ENCODE results near the gene VEGFB. TPM values are rescaled to one million over a fixed set of nuclear protein-coding genes. Genes with fewer than 3 reads are reported as not detected.

Gene VEGFB
- total RNA-seq, 1 experiment from 2014 or later: 45.7 TPM

GRCh38 chr11:64283092-64283491 lies 48.7 kb downstream of the VEGFB start:
- DNase-seq (ENCODE audit: low read depth): no peak

GRCh38 chr11:64284048-64284961 lies 49.9 kb downstream of the VEGFB start, which contains the start of gene BAD:
Gene BAD, minus strand, starts transcription at chr11:64284665. Its CDS starts 297 bp downstream, at chr11:64284368.
- DNase-seq (ENCODE audit: low read depth): peak; percentile 90

- peak; percentile 73 for DNase-seq (ENCODE audit: low read depth)
Measured at GRCh38 chr11:64284962-64285884, 50.8 kb downstream of the VEGFB start, which contains the start of gene GPR137. Gene GPR137, plus strand, starts transcription at chr11:64285848. Its CDS starts 677 bp downstream, at chr11:64286525.

GRCh38 chr11:64285885-64286800 lies 51.8 kb downstream of the VEGFB start:
- DNase-seq (ENCODE audit: low read depth): no peak

- DNase-seq (ENCODE audit: low read depth): no peak
Measured at GRCh38 chr11:64286801-64287159, 52.4 kb downstream of the VEGFB start.

GRCh38 chr11:64287676-64288352 lies 53.4 kb downstream of the VEGFB start:
- no peak for DNase-seq (ENCODE audit: low read depth)

GRCh38 chr11:64288353-64288750 lies 54.0 kb downstream of the VEGFB start:
- no peak for DNase-seq (ENCODE audit: low read depth)

Other genes starting within 250 kb of the VEGFB start
- 80.3 and 83.6 TPM in 2 replicates for gene OTUB1, start 248.1 kb upstream of the VEGFB start, total RNA-seq (2014; rRNA removed; shearing (Covaris generic))
- under 0.01 TPM in 2 replicates for gene FLRT1, start 198.7 kb upstream of the VEGFB start, total RNA-seq (2014; rRNA removed; shearing (Covaris generic))
- 36.7 and 43.3 TPM in 2 replicates for gene MACROD1, start 68.5 kb upstream of the VEGFB start, total RNA-seq (2014; rRNA removed; shearing (Covaris generic))
- 306 and 321 TPM in 2 replicates for gene STIP1, start 48.4 kb upstream of the VEGFB start, total RNA-seq (2014; rRNA removed; shearing (Covaris generic))
- gene FERMT3, start 27.9 kb upstream of the VEGFB start, total RNA-seq (2014; rRNA removed; shearing (Covaris generic)): 25.9 and 29.1 TPM in 2 replicates
- 67.2 and 79.8 TPM in 2 replicates for gene TRPT1, start 8.4 kb upstream of the VEGFB start, total RNA-seq (2014; rRNA removed; shearing (Covaris generic))
- 59.7 and 90.2 TPM in 2 replicates for gene NUDT22, start 8.3 kb upstream of the VEGFB start, total RNA-seq (2014; rRNA removed; shearing (Covaris generic))
- gene DNAJC4, start 4.0 kb upstream of the VEGFB start, total RNA-seq (2014; rRNA removed; shearing (Covaris generic)): 17.2 and 23.7 TPM in 2 replicates
- 76.3 and 109 TPM in 2 replicates for gene FKBP2, start 6.5 kb downstream of the VEGFB start, total RNA-seq (2014; rRNA removed; shearing (Covaris generic))
- gene PPP1R14B, start 12.4 kb downstream of the VEGFB start, total RNA-seq (2014; rRNA removed; shearing (Covaris generic)): 418 and 531 TPM in 2 replicates
- 48.1 and 60.4 TPM in 2 replicates for gene PLCB3, start 16.9 kb downstream of the VEGFB start, total RNA-seq (2014; rRNA removed; shearing (Covaris generic))
- gene BAD, start 50.1 kb downstream of the VEGFB start, total RNA-seq (2014; rRNA removed; shearing (Covaris generic)): 121 and 165 TPM in 2 replicates
- gene GPR137, start 51.3 kb downstream of the VEGFB start, total RNA-seq (2014; rRNA removed; shearing (Covaris generic)): 25.9 and 26.8 TPM in 2 replicates
- not detected in 2 replicates for gene KCNK4, start 56.7 kb downstream of the VEGFB start, total RNA-seq (2014; rRNA removed; shearing (Covaris generic))
- 0.68 and 1.7 TPM in 2 replicates for gene CATSPERZ, start 65.8 kb downstream of the VEGFB start, total RNA-seq (2014; rRNA removed; shearing (Covaris generic))
- 7.4 and 10.8 TPM in 2 replicates for gene ESRRA, start 70.9 kb downstream of the VEGFB start, total RNA-seq (2014; rRNA removed; shearing (Covaris generic))
- gene TRMT112, start 83.0 kb downstream of the VEGFB start, total RNA-seq (2014; rRNA removed; shearing (Covaris generic)): 434 and 545 TPM in 2 replicates
- gene PRDX5, start 83.5 kb downstream of the VEGFB start, total RNA-seq (2014; rRNA removed; shearing (Covaris generic)): 245 and 355 TPM in 2 replicates
- 1.2 and 2.8 TPM in 2 replicates for gene CCDC88B, start 105.6 kb downstream of the VEGFB start, total RNA-seq (2014; rRNA removed; shearing (Covaris generic))
- 20.8 and 35.0 TPM in 2 replicates for gene RPS6KA4, start 124.6 kb downstream of the VEGFB start, total RNA-seq (2014; rRNA removed; shearing (Covaris generic))